ENCODE measurements around the gene GCSAML.

DNA sequence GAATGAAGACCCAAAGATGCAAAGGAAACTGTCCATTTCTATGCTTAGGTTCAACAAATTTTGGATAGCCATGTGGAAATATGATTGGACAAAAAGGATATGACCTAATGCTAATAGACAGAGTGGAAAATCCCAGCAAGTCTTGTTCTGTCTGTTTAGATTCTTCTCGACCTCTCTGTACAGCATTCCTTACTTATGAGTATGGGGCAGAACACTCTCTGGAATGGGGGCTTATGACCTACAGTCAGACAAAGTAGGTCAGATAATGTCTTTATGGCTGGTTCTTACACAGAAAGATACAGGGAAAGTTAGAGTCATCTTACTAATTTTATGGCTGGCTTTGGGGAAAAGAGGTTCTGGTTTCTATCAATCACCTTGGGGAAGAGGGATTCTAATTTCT lies 2.8 kb downstream of the GCSAML start:
- no peak for TF ChIP-seq MXI1 (IDR thresholded peaks at IDR 0.05; ENCODE audit: borderline replicate concordance, low read depth, low read length)
- TF ChIP-seq, protein P1, sequence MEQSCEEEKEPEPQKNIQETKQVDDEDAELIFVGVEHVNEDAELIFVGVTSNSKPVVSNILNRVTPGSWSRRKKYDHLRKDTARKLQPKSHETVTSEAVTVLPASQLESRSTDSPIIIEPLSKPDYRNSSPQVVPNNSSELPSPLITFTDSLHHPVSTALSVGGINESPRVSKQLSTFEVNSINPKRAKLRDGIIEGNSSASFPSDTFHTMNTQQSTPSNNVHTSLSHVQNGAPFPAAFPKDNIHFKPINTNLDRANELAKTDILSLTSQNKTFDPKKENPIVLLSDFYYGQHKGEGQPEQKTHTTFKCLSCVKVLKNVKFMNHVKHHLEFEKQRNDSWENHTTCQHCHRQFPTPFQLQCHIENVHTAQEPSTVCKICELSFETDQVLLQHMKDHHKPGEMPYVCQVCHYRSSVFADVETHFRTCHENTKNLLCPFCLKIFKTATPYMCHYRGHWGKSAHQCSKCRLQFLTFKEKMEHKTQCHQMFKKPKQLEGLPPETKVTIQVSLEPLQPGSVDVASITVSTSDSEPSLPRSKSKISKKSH (CRISPR knock-in tag; IDR thresholded peaks at IDR 0.05; ENCODE audit: borderline replicate concordance), result no peak

Data from HepG2 (cell line).